HG03457 (cell line): Measurements from ENCODE around the gene PREX1.
A peak's percentile ranks its signal among the peaks of the same experiment; 100 is the strongest.
"Not testable (repeated sequence)": the region's sequence is repeated elsewhere in the genome, so short reads cannot be mapped to it uniquely, and the experiment has no call there.

Experiments used
- ATAC-seq: cut with Tn5 transposase; IDR thresholded peaks from one replicate; pipeline ENCODE4 v1.9.1; 2021; ENCODE audit warnings: moderate number of reproducible peaks; ENCODE audit not compliant: unreplicated experiment

PREX1 gene

GRCh38 chr20:48849299-48849698, 21.5 kb upstream of the PREX1 start:
- ATAC-seq: no peak

DNA sequence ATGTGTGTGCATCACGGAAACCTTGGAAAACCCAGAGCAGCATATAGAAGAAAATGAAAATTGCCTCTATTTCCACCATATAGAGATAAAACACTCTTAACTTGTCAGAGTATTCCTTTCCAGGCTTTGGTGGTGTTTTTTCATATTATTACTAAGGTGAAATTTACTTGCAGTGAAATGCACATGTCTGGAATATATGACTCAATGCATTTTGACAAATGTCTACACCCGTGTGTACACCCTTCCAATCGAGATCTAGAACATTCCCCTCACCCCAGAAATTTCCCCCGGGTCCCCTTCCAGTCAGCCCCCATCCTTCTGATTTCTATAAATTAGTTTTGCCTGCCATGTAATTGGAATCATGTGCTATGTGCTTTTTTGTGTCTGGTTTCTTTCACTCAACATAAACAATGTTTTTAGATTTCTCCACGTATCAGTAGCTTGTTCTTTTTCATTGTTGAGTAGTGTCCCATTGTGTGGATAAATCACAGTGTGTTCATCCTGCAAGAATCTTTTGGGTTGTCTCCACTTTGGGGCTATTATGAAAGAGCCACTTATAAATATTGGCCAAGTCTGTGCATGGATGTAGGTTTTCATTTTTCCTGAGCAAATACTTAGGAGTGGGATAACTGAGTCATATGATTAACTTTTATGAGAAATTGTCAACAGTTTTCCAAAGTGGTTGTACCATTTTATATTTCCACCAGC, 19.9 kb upstream of the PREX1 start:
- ATAC-seq: no peak

DNA sequence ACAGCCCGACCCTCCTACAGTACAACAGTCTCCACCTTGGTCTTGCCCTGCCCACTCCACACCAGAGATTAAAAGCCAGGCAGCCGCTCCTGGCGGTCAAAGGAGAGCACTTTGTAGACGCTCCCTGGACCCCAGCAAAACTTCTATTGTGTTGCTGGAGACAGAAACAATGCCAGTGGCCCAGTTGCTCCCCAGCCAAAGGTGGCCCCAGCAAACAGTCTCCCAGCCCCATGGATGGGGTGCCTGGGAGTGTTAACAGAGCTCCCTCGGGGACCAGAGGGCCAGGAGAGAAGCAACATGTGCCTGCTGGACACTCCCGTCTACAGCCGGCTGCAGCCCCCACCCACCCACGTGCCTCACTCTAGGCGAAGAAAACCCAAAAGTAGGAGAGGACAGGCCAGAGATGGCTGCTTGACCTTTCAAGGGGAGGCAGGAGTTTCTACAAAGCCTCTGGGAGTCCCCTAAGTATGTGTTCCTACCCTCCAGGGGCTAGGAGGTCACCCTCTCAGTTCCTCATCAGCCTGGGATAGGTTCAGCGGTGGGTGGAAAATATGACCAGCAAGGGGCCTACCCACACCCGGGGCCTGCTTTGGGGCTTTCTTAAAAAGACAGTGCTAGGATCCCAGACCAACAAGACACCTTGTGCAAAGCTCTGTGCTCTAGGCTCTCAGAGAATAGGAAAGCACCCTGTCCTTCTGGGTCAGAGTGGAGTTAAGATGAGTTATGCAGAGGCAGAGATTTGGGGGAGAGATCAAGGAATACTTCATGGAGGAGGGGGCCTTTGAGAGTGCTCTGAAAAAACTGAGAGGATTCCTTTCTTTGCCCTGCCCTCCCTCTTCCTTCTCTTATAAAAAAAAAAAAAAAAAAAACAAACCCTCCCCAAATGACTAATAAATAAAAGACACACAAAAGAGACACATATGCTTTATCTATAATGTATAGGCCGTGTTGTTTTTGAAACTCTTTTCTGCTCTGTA, 19.0 kb upstream of the PREX1 start:
- peak; percentile 90 for ATAC-seq

GRCh38 chr20:48845721-48846306, 18.0 kb upstream of the PREX1 start:
- ATAC-seq: no peak

- ATAC-seq: no peak
Measured at GRCh38 chr20:48844996-48845395, 17.2 kb upstream of the PREX1 start.

DNA sequence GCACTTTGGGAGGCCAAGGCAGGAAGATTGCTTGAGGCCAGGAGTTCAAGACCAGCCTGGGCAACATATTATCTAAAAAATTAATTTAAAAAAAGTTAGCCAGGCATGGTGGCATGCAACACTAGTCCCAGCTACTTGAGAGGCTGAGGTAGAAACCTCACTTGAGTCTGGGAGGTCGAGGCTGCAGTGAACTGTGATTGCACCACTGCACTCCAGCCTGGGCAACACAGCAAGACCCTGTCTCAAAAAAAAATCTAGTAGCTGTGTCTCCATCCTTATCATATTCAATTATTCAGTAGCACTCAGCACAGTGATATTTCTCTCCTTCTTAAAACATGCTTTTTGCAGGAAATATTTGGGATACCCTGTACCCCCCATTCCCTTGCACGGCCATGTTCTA, 16.1 kb upstream of the PREX1 start:
- ATAC-seq: not testable (repeated sequence)

DNA sequence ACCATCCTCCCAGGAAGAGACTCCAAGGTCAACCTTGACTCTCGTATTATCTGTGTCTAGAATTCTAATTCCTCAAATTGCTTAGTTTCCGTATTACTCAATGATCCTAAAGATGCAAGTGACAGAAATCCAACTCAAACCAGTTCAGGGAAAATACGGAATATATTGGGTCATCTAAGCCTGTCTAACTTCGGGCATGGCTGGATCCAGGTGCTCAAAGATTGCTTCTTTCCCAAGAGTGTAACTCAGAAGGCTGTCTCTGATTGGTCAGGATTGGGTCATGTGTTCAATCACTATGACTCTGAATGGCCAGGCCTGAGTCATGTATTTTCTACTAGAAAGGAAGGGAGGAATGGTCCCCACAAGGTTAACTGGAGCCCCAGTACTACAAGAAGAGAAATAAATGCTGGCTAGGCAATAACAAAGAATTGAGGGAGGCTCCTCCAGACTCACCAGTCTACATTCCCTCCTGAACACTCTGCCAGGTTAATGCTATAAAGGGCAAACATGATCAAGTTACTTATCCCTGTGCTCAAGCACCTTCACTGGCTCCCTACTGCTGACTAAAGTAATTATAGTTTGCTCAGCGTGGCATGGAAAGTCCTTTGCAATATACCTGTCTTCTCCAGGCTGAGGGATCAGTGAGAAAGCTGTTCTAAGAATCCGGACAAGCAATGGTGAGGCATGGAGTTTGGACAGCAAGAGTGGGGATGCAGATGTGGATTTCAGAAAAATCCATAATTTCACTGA, 15.4 kb upstream of the PREX1 start:
- no peak for ATAC-seq

GRCh38 chr20:48841875-48842529, 14.2 kb upstream of the PREX1 start:
- no peak for ATAC-seq

DNA sequence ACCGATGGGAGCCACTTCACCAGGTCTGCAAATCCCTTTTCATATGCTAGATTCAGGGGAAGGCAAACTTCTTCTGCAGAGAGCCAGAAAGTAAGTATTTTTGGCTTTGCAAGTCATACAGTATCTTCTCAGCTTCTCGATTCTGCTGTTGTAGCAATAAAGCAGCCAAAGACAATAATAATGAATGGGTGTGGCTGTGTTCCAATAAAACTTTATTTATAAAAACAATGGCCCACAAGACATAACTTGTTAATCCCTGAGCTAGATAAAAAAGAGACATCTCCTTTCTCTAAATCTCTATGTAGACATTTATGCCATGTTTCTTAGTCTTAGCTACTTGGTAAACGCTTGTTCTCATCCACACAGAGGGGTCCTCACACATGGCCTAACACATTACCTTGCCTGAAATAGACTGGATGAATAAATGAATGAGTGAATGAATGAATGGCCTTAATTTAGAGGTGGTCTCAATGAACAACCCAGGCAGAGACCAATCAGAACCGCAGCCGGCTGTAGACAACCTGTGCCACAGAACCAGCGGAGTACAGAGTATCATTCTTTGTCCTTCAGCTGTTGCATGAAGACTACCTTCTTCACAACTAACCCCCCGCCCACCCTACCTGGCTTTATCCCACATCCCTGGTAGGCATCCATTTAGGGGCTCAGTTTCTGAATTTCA, 13.5 kb upstream of the PREX1 start:
- ATAC-seq: no peak

GRCh38 chr20:48839154-48839917, 11.5 kb upstream of the PREX1 start:
- no peak for ATAC-seq

- no peak for ATAC-seq
Measured at GRCh38 chr20:48837014-48837413, 9.2 kb upstream of the PREX1 start.

DNA sequence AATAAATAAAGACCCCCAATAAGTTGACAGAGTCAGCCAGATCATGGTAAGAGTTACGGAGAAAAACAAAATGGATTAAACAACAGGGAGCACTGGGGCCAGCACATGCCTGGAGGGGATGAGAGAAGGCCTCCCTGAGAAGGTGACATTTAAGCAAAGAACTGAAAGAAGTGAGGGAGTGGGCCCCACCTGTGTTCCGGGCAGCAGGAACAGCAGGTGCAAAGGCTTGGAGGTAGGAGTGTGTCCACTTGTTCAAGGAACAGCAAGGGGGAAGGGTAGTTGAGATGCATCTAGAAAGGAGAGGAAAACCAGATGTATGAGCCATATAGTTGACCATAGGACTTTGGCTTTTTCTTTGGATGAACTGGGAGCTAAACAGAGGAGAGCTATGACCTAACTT, 7.6 kb upstream of the PREX1 start:
- no peak for ATAC-seq

DNA sequence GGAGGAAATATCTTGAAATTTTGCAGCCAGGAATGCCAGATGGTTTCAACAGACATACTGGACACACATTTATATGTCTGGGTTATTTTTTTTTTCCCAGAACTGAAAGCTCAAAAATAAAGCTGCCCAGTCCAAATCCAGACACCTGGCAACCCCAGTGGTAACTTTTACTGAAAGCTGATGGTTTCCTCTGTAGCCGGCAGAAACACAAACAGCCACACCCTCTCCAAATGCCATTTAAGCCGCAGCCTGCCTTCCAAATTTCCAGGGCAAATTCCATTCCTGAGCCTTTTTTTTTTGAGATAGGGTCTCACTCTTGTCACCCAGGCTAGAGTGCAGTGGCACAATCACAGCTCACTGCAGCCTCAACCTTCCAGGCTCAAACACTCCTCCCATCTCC, 6.5 kb upstream of the PREX1 start:
- ATAC-seq: no peak

DNA sequence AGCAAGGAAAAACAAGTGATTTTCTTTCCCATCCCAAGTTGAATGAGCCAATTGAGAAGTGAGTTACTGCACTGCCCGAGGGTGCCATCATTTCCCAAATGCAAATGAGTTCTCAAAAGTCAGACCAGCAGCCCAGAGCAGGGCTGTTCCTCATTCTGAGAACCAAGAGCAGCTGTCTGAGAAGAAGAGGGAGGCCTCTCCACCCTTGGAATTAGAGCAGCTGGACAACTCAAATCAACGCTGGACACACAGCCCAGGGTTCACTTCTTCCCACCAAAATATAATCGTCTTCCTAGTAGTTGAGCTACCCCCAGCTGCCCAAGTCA, 4.6 kb upstream of the PREX1 start:
- no peak for ATAC-seq

DNA sequence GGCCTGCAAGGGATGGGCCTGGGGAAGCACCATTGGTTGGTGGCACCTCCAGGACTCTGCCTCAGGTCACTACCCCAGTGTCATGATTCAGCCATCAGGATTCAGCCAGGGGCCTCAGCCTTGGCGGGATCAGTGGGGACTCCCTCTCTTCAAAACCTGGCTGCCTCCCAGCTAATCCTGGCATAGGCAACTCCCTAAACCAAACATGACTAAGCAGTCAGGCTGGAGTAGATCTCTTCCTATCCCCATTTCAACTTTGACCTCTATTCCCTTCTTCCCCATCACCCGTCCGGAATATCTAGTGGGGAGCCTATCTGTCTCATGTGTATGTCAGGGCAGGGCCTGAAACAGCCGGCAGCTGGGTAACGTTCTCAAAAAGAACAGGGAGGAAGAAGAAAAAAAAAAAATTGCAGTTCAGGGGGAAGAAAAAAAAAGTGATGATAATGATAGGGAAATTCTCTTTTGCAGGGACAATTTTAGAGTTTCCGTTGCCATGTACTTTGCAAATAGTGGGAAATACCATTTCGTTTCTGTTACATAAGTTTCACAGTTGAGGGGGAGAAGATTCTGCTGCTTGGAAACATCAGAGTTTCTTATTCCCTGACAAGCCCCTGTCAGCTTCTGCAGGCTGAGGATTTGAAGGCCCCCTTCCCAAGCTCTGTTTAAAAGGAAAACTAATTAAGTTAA, 4.1 kb upstream of the PREX1 start:
- ATAC-seq: no peak

GRCh38 chr20:48830826-48831318, 3.1 kb upstream of the PREX1 start:
- no peak for ATAC-seq

GRCh38 chr20:48829940-48830339, 2.1 kb upstream of the PREX1 start:
- no peak for ATAC-seq

DNA sequence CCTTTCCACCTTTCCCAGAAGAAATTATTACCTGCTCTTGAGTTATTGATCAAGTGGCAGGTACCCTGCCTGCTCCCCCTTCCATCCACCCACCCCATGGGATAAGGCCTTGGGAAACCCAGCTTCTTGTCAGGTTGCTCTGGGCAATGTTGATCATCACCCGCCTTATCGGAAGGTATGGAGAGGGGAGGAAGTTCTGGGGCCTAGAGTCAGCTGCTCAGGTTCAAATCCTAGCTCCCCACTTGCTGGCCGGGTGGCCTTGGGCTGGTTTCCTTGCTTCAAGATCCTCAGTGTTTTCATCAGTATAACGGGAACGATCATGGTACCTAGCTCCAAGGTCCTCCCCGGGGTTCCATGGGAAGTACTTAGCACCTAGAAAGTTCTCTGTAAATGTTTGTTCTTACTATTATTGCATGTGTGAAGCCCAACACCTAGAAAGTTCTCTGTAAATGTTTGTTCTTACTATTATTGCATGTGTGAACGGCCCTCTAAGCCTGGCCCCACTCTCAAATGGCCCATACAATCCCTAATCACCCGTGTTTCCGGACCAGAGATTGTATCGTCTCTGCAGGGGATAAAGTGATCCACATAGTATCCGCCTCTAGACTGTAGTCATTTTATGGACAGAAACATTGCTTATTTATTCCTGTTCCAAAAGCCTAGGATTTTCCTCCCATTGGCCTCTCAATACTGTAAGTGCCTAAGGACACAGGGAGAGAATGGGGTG, 1.1 kb upstream of the PREX1 start:
- no peak for ATAC-seq
